NCI-H146 (cell line): ENCODE data around the gene GDNF.
"Not testable (repeated sequence)": the region's sequence is repeated elsewhere in the genome, so short reads cannot be mapped to it uniquely, and the experiment has no call there.

Experiments
- DNase-seq: peaks from one replicate; lab custom pipeline; 2025; lab: John Stamatoyannopoulos, UW

GDNF gene

DNA sequence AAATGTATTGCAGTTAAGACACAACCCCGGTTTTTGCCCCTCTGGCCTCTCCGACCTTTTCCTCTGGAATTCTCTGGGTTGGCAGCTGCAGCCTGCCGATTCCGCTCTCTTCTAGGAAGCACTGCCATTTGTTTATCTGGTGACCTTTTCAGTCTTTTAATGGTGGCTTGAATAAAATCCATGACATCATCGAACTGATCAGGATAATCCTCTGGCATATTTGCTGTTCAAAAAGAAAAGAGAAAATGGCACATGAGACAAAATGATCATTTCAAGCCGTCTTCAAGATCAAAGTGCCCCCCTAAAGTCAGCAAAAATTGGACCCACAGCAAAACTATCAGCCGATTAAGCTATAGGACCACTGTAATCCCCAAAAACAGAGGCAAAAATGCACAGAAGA, 23.9 kb downstream of the GDNF start:
- DNase-seq, result no peak

DNA sequence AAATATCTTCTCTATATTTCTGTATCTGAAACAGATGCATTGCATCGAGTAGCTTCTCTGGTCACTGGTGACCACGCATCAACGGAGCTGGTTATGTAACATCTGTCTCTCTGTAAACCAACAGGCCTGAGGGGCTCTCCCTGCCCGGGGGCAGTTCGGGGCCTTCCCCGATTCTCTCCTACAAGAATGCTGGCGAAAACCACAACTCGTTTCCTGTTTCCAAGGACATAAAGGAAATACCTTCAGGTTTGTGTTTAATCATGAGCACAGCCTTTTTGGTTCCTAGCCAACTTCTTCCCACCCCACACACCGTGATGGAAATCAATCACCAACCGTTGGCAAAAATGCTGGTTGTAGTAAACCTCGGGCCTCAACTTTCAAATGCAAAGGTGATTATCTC, 25.1 kb downstream of the GDNF start:
- no peak for DNase-seq

DNA sequence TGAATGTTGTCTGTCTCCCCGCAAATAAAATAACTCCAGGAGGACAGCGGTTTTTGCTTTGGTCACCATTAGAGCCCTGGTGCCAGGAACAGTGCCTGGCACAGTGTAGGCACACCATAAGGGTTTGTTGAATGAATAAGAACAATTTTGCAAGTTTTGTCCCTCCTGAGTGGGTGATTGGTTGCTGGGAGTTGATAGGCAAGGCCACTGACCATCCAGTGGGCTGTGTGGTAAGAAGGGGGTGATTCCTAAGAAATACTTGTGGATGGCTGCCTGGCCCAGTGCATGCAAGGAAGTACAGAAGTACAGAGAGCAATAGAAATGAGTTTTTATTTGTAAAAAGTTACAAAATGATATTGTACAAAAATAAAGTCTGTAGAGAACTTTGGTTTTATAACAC, 27.5 kb downstream of the GDNF start:
- no peak for DNase-seq

DNA sequence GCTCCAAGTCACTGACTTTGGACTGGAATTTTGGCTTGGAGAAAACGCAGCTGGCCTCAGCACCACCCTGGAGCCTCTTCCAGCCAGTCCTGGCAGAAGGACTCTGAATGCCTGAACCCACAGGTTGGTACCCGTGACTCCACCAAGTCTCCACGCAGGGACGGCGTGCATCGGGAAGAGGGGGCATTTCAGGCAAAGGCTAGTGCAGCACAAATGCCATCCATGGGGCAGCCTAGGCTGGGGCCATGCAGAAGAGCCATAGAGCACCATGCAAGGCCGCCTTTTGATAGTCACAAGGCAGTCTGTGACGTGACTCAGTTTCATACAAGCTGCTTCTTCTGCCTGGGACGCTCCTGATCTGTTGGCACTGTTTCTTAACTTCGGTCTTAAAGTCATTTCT, 28.0 kb downstream of the GDNF start:
- no peak for DNase-seq

DNA sequence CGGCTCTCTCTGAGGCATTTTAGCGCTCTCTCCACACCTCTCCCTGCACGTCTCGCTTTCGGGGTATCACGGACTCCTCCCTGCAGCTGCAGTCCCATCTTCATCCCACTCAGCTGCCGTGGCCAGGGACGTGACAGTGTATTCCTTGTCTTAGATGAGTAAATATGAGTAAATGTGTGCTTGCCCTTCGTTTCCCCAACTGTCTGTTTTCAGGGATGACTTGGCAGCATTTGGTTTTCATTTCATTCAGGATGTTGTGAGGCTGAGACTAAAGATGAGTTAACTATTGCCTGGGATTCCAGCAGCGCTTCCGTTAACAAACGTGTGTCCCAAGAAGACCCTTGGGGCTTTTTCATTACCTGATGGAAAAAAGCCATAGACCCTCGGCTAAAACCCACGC, 29.5 kb downstream of the GDNF start:
- no peak for DNase-seq

DNA sequence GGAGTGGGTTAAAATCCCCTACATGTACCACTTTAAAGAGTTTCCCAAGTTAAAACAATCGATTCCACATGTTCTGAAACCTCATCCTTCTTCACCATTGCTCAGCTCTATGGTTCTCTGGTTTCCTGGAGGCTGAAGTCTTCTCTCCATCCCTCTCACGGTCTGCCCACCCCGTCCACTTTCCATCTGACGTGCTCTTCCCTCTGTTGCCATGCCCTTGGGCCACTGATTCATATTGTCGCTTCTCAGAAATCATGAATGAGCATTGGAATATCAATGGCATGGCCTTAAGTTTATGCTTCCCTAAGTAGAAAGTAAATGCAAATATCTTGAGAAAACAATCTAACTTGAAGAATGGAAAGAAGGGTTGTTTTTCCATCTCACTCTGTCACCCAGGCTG, 30.9 kb downstream of the GDNF start:
- DNase-seq, result no peak

DNA sequence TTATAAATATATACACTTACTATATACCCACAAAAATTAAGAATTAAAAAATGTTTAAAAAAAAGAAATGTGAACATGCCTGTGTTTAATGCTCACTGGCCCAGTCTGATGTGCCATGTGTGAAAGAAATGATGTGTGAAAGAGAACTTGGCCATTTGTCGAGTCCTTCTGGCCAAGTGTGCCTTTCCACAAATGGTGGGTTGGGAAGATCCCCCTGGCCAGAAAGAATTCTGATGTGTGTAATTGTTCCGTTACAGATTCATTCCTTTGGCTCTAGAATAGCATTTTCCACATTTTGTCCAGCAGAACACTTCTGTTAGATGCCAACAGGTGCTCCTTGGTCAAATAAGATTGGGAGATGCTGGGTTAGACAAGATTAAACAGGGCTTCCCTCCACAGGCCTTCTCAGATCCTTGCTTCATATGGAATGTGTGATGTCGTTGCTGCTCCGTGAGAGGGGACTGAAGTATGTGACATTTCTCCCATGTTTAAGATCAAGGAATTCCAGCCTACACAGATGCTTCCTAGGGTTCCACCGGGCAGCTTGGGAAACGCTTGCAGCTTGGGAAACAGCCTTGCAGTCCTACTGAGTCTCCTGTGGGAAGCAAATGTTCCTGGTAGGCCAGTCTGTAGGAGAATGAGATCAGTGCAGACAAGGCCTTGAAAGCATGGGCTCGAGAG, 32.1 kb downstream of the GDNF start:
- DNase-seq, result no peak

DNA sequence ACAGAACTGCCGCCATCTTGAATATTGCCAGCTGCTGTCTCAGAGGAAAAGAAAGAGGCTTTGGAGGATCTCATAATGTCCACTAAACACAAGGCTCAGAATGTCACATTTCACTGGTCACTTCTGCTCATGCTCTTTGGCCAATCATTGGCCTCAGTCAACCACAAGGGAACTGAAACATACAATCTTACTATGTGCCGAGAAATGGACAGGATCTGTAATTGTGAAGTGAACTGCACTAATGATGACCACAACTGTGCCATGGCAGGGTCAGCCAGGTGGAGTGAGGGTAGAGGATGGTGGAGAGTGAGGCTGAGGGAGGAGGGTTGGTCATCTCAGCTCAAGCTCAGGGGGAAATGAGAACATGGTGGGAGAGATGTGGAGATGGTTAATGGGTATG, 32.8 kb downstream of the GDNF start:
- DNase-seq, result no peak

DNA sequence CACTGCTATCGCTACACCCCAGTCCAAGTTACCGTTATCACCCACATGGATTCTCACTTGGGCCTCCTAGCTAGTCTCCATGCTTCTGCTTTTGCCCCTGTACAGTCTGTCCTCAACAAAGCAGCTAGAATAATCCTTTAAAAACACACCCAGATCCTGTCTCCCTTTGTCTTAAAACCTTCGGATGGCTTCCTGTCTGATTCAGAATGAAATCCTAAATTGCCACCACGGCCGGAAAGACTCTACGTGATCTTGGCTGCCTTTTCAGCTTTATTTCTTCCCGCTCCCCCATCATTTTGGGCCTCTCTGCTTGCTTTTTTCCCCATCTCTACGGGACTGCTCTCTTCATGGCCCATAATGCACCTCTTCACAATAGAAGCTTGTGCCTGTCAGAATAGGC, 33.4 kb downstream of the GDNF start:
- no peak for DNase-seq

DNA sequence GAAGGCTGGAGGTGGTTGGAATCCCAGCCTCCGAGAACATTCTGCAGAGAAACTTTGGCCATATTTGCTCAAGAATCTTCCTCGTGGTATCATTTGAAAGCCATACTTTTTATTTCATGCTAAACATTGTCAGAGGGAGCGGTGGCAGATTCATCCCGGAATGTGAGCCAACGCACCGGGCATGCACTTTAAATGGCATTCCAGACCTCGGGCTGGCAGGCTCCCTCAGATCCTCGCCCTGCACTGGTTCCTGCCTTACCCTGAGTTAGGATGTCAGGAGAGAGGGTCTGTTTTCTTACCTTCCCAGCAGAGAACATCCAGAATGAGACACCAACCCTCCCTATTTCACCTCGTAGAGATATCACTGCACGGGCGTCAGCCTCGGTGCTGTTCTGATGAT, 33.8 kb downstream of the GDNF start:
- no peak for DNase-seq

DNA sequence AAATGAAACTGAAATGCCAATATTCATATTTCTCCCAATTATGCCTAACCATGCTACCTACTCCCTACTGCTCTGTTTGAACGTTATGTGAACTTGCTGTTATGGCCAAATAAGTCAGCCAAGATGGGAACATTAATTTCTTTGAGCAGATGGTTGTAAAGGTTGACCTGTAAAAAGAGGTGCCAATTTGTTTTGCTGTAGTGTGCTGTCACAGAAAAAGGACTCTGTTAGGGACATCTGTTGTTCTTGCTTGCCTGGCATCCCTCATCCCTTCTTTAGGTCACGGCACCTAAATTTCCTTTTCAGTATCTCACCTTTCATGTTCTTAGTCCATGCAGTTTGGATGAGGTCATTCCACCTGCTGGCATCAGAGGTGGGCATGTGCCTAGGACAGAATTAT, 35.4 kb downstream of the GDNF start:
- DNase-seq, result no peak

DNA sequence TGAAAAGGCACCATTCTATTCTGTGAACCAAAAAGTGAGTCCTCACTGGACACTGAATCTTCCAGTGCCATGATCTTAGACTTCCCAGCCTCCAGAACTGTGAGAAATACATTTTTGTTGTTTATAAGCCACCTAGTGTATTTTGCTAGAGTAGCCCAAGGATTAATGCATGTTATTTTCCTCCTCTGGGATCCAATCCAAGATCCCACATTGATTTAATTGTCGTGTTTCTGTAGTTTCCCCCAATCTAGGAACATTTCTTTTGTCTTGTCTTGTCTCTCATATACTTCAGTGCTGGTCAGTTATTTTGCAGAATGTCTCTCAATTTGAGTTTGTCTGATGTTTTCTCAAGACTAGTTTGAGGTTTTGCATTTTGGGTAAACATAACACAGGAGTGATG, 36.4 kb downstream of the GDNF start:
- DNase-seq, result no peak

DNA sequence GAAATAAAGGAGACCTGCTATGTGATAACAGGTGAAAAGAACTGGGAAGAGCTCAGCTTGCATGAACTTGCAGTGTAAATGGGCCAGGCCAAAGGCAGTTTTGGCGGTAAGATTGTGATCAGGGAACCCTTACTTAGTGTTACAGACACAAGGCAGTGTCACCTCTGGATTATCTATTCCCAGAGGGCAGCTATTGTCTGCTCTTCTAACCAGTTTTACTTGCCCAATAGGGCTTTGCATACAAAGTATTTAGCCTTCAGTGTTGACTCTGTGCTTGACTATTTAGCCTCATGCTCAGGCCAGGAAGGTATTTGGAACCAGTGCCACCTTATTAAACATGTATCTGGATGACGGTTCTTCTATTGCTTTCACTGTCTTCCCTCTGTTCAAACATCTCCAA, 38.3 kb downstream of the GDNF start:
- no peak for DNase-seq

DNA sequence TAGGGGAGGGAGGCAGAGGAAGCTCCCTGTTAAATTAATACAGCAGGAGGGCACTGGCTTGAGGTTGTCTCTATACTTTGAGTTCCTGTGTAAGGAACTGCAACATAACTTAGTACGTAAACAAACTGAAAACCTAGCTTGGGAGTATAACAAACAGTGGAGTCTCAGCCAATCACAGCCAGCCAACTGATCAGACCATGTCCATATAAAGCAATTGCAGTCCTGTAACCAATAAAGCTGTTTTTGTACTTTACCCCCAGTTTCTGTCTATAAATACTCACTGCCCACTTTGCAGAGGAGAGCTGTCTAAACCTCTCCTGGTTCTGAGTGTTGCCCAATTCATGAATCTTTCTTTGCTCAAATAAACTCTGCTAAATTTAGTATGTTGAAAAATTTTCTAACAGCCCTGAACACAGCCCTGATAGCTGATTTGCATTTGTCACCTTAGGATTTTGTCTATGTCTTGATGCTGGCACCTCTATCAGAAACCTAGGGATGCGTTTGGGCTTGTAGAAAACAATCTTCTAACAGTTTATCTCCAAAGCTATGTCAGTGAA, 39.9 kb downstream of the GDNF start:
- no peak for DNase-seq

DNA sequence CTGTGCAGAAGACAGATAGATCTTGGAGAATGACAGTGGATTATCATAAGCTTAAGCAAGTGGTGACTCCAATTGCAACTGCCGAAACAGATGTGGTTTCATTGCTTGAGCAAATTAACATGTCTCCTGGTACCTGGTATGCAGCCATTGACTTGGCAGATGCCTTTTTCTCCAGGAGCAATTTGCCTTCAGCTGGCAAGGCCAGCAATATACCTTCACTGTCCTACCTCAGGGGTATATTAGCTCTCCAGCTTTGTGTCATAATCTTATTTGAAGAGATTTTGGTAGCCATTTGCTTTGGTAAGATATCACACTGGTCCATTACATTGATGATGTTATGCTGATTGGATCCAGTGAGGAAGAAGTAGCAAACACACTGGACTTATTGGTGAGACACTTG, 43.4 kb downstream of the GDNF start:
- not testable (repeated sequence) for DNase-seq

DNA sequence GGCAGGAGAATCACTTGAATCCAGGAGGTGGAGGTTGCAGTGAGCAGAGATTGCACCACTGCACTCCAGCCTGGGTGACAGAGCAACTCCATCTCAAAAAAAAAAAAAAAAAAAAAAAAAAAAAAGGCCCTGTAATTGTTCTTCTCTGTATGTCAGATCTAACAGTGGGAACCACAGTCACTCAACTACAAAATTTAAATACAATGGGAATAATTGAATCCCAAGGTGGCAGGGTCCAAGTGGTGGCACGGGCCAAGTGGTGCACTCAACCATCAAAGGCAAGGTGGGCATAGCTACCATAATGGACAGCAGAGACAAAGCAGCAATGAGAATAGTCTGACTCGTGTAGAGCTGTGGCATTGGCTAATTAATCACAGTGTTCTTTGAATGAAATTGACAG, 44.5 kb downstream of the GDNF start:
- not testable (repeated sequence) for DNase-seq

DNA sequence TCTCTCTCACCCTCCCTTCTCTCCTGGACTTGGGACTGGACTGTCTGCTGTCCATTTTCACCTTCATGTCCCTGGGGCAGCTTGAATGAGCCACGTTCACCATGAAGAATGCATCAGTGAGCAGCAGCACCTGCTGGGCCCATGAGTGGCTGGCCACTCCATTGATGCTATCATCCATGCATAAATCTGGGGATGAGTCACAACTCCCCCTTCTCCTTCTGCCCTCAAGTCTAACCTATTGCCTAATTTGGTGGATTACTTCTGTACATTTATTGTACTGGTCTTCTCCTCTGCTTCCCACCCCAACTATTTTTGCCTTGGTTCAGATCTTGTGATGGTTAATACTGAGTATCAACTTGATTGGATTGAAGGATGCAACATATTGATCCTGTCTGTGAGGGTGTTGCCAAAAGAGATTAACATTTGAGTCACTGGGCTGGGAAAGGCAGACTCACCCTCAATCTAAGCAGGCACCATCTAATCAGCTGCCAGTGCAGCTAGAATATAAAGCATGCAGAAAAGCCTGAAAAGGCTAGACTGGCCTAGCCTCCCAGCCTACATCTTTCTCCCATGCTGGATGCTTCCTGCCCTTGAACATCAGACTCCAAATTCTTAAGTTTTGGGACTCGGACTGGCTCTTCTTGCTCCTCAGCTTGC, 46.7 kb downstream of the GDNF start:
- DNase-seq, result no peak

DNA sequence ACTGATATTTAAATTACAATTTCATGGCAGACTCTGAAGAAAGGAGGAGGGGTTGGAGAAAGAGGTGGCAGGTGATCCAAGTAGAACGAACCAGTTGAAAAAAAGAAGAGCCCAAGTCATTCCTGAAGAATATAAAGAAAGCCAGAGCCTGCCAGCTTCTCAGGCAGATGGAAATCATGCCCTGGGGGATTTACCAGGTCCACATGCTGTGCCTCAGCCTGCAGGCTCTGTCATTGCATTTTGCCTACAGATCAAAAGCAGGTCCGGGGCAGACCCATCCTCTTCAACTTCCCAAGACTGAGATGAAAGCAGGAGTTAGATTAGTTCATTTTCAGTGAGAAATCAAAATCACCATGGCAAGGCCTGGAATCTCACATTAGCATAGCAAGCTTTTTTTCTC, 48.5 kb downstream of the GDNF start:
- no peak for DNase-seq

DNA sequence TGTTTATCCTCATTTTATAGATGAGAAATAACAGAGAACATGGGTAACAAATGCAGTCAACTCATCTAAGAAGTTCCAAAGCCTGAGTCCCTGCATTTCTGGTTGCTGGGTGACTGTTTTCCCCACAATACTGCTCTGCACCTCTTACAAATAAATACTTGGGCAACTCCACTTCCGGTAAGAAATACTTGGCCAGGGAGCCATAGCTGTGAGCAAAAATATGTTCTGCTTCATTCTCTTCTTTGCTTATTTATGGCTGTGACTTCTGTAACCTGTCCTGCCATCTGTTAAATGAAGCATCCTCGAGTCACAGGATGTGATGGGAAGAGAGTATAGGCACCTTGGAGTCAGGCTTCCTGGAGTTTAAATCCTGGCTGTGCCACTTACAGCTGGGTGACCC, 49.9 kb downstream of the GDNF start:
- no peak for DNase-seq

DNA sequence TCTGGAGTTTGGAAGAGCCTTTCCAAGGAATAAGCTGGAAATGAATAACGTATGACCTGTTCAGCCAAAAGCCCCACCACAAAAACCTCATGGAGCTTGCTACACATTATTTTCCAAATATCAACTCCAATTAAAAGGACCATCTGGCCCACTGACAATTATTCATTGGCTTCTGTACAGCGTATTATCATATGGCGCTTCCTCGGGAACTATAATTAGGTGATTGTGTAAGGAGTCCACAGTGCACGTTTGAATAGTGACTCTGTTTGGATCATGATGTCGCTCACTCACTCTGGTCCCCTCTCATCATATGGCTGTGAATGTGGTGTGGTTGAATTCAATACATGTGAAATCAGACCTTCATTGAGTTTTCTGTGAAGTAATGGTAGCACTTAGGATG, 52.1 kb downstream of the GDNF start:
- no peak for DNase-seq

DNA sequence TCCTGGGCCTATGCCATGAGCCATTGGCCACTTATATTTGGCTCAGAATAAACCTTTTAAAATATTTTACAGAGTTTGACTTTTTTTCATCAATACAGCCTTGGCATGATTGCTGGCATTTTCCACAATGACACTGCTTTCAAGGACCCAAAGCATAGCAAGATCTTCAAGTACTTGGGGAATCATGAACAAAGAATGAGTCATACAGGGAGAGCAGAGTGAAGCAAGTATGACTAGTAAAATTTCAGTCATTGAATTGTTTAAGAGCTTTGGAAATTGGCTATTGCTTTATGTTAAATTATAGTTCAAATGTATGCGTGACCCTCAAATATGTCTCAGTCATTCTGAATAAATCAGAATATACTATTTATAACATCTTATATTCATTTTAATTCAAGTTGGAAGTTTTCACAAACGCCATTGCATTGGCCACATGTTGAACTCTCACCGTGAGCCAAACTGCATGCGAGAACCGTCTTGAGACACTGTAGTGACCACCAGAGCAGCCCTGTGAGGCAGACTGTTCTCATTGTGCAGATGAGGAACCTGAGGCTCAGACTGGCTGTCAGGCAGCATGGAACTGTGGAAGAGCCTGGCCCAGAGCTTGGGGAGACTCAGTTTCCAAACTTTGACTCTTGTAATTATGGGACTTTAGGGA, 52.9 kb downstream of the GDNF start:
- DNase-seq, result no peak

DNA sequence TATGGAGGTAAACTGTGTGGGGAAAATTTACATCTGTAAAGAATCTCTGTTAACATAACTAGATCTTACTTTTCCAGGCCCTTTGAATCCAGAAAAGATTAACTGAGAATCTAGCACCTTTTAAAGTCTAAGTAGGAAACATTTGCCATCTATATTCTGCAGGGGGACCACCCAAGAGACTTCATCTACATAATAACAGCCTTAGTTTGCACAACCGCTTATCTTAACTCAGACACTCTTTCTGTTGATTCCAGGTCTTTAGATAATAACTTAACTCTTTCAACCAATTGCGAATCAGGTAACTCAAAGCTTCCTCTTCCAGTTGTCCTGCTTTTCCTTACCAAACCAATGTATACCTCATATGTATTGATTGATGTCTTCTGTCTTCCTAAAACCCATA, 53.4 kb downstream of the GDNF start:
- no peak for DNase-seq

DNA sequence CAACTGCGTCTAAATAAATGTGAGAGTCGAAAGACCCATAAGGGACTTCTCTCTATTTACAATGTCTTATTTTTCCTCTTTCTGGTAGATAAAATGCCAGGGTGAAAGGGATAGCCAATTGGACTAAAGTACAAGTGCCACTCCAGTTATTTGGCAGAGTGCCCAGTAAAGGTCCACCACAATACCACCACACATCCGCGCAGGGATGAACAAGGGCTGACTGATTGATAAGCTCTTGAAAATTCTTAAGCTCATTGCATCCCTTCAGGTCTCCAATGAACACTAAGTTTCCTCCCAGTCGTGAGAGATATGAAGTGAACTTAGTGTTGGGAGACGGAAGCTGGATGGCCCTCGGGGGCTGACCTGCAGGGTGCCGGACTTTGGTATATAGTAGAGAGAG, 58.4 kb downstream of the GDNF start:
- not testable (repeated sequence) for DNase-seq
